ENCODE results near the gene OR1S2. TPM values are rescaled to one million over a fixed set of nuclear protein-coding genes. Genes with fewer than 3 reads are reported as not detected.

The OR1S2 gene
- total RNA-seq, 4 donors from 2014 or later, result not detected

DNA sequence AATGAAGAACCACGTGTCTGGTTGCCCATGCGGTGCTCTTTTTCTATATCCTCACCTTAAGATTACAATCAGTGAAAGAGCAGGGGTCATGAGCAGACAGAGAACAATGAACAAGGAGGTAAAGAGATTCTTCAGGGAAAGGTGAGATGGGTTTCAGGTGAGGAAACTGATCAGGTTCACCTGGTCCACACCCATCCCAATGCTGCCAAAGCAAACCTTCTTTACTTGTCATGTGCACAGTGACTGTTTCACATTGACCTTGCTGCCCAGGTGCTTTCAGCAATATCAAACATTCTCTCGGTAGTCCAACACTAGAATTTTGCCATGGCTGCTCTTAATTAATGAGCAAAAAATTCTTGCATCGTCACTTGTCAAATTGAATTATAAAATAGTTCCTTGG, 39.6 kb downstream of the OR1S2 start:
- H3K4me1 ChIP-seq, result peaks cover 0 to 26% (median 0%) of the 10 kb centered on the region in 4 donors
- DNase-seq, result no peak
- H3K36me3 ChIP-seq, result no peaks in the 10 kb centered on the region
- peak overlapping the region in 2 of 4 donors; percentile 1 to 21 for H3K27ac ChIP-seq
- no peaks in the 10 kb centered on the region for H3K27me3 ChIP-seq
- TF ChIP-seq, protein P1, sequence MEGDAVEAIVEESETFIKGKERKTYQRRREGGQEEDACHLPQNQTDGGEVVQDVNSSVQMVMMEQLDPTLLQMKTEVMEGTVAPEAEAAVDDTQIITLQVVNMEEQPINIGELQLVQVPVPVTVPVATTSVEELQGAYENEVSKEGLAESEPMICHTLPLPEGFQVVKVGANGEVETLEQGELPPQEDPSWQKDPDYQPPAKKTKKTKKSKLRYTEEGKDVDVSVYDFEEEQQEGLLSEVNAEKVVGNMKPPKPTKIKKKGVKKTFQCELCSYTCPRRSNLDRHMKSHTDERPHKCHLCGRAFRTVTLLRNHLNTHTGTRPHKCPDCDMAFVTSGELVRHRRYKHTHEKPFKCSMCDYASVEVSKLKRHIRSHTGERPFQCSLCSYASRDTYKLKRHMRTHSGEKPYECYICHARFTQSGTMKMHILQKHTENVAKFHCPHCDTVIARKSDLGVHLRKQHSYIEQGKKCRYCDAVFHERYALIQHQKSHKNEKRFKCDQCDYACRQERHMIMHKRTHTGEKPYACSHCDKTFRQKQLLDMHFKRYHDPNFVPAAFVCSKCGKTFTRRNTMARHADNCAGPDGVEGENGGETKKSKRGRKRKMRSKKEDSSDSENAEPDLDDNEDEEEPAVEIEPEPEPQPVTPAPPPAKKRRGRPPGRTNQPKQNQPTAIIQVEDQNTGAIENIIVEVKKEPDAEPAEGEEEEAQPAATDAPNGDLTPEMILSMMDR (IDR thresholded peaks at IDR 0.05), result no peak
- no peak for TF ChIP-seq POLR2A (IDR thresholded peaks at IDR 0.05)
- no peak overlapping the region for H3K4me3 ChIP-seq
- H3K9me3 ChIP-seq, result no peaks in the 10 kb centered on the region

Other genes with a start within 250 kb of the OR1S2 start
- gene OR9Q1, start 180.3 kb downstream of the OR1S2 start, total RNA-seq, result not detected
- not detected for gene OR6Q1, start 173.2 kb downstream of the OR1S2 start, total RNA-seq
- not detected for gene OR9I1, start 78.6 kb downstream of the OR1S2 start, total RNA-seq
- gene OR9Q2, start 15.1 kb downstream of the OR1S2 start, total RNA-seq, result not detected
- not detected for gene OR1S1, start 8.6 kb upstream of the OR1S2 start, total RNA-seq
- not detected for gene OR10Q1, start 24.8 kb upstream of the OR1S2 start, total RNA-seq
- not detected for gene OR10W1, start 64.1 kb upstream of the OR1S2 start, total RNA-seq
- not detected for gene OR5B17, start 154.9 kb upstream of the OR1S2 start, total RNA-seq
- gene OR5B3, start 202.7 kb upstream of the OR1S2 start, total RNA-seq, result not detected
- not detected for gene OR5B2, start 224.0 kb upstream of the OR1S2 start, total RNA-seq
- gene OR5B12, start 238.1 kb upstream of the OR1S2 start, total RNA-seq, result not detected

Data from Peyer's patch (tissue), 4 donors.